ENCODE results near the gene EHMT1. TPM values are rescaled to one million over a fixed set of nuclear protein-coding genes. Genes with fewer than 3 reads are reported as not detected.

Gene EHMT1
- total and polyA plus RNA-seq, 2 of the 8 experiments (the other 6 are each of a cell fraction or from before 2014, with no cell fraction given) = 95.7 to 163 TPM

- TF ChIP-seq USF2 (IDR thresholded peaks at IDR 0.05; ENCODE audit: low read length) (no peak), TAF7 (optimal IDR thresholded peaks at IDR 0.05; ENCODE audit: borderline replicate concordance, low read depth, low read length) (no peak), SAP30 (IDR thresholded peaks at IDR 0.05; ENCODE audit: insufficient read depth, insufficient replicate concordance, low read length) (no peak), MAX (IDR thresholded peaks at IDR 0.05) (no peak), SP4 (IDR thresholded peaks at IDR 0.05; ENCODE audit: low read length) (no peak), RFX5 (IDR thresholded peaks at IDR 0.05; ENCODE audit: borderline replicate concordance, low read depth, low read length) (no peak)
Measured at GRCh38 chr9:137879566-137880150, 260.9 kb downstream of the EHMT1 start (continued).

Measured in H1 (cell line).